NT2/D1 (cell line): ENCODE measurements around the gene ARHGEF10L.

Experiments used
- YY1 ChIP-seq: IDR thresholded peaks from 2 replicates; pipeline ENCODE4 v1.6.1; 2011; ENCODE audit not compliant: insufficient read length, insufficient read depth
- ZNF274 ChIP-seq: IDR thresholded peaks from 2 replicates; pipeline ENCODE4 v1.6.1; 2011; ENCODE audit warnings: mild to moderate bottlenecking, low read depth, low read length

- no peak for TF ChIP-seq YY1
- TF ChIP-seq ZNF274 = no peak
These were observed 97.6 kb downstream of the ARHGEF10L start for GRCh38 chr1:17637055-17637454.
